Measurements from ENCODE around the gene KRT74. TPM values are rescaled to one million over a fixed set of nuclear protein-coding genes. Genes with fewer than 3 reads are reported as not detected.

KRT74 gene
- total and polyA plus RNA-seq, 10 of the 15 experiments (the other 5 are each of a cell fraction or from before 2014, with no cell fraction given) = not detected

- RAD21 ChIA-PET (ENCODE audit: unreplicated experiment) = no interaction called here
- Histone ChIP-seq H3K4me2 (ENCODE audit: control insufficient read depth, insufficient read depth) (no peak overlapping the region), H3K9me3 (replicated peaks; ENCODE audit: control insufficient read depth, insufficient read depth, low read length) (no peaks in the 10 kb centered on the region), H3K36me3 (ENCODE audit: control insufficient read depth in 2 of 2, insufficient read depth in 2 of 2, low read length in 1 of 2) (no peaks in the 10 kb centered on the region), H4K20me1 (ENCODE audit: control insufficient read depth, insufficient read depth) (no peaks in the 10 kb centered on the region), H3K4me3 (no peak overlapping the region), H3K27ac (ENCODE audit: control insufficient read depth, insufficient read depth) (no peak overlapping the region), H3K79me2 (ENCODE audit: control insufficient read depth, insufficient read depth, low read length) (no peaks in the 10 kb centered on the region), H3K4me1 (ENCODE audit: control insufficient read depth, insufficient read depth, low read length) (no peaks in the 10 kb centered on the region), H3K27me3 (replicated peaks in 1 of 2; ENCODE audit: control insufficient read depth in 2 of 2, insufficient read depth in 2 of 2, low read length in 1 of 2) (peaks cover 0 to 14% of the 10 kb centered on the region in 2 experiments; a peak in 3 of 4 replicates), H2AFZ (ENCODE audit: control insufficient read depth, low read depth, low read length) (no peak overlapping the region), H3K9ac (ENCODE audit: control insufficient read depth, insufficient read depth, low read length) (no peak overlapping the region)
- BruUV-seq (replicated peaks) = no TSS peak
- ATAC-seq (no peak), DNase-seq (ENCODE audit: low read depth, low spot score) (no peak), FAIRE-seq (no peak)
- intact Hi-C loops (cut with micrococcal nuclease; ENCODE audit: unreplicated experiment) (no loop called here), in situ Hi-C loops (cut with MboI) (no loop called here)
- no peak for TF ChIP-seq HCFC1 (IDR thresholded peaks at IDR 0.05; ENCODE audit: low read length)
- TF ChIP-seq NR2C1 (IDR thresholded peaks at IDR 0.05) = no peak
- TF ChIP-seq BACH1 (IDR thresholded peaks at IDR 0.05; ENCODE audit: borderline replicate concordance) = no peak
- no peak for TF ChIP-seq ATF3 (IDR thresholded peaks at IDR 0.05; ENCODE audit: borderline replicate concordance, extremely low read depth, low read depth, low read length)
- SMC1A ChIA-PET (ENCODE audit: uncharacterized antibody, unreplicated experiment) = no interaction called here
- WGBS (ENCODE audit: insufficient coverage, insufficient replicate concordance, low lambda C conversion rate, missing lambda C conversion rate) = 22% methylated on average over 4 of the region's 4 CpGs
- CTCF ChIA-PET = no interaction called here
- POLR2A ChIA-PET = no interaction called here
Measured at GRCh38 chr12:52601671-52602070, 28.0 kb upstream of the KRT74 start.

- H3K9ac ChIP-seq (ENCODE audit: control insufficient read depth, insufficient read depth, low read length) = no peak within 1 kb of the TSS
- H4K20me1 ChIP-seq (ENCODE audit: control insufficient read depth, insufficient read depth) = no peaks in the 10 kb centered on the region
- no peaks in the 10 kb centered on the region for H3K4me1 ChIP-seq (ENCODE audit: control insufficient read depth, insufficient read depth, low read length)
- peaks cover 0 to 14% of the 10 kb centered on the region in 2 experiments; a peak in 3 of 4 replicates for H3K27me3 ChIP-seq (replicated peaks in 1 of 2; ENCODE audit: control insufficient read depth in 2 of 2, insufficient read depth in 2 of 2, low read length in 1 of 2)
- H3K36me3 ChIP-seq (ENCODE audit: control insufficient read depth in 2 of 2, insufficient read depth in 2 of 2, low read length in 1 of 2) = no peaks in the 10 kb centered on the region
- BruUV-seq (replicated peaks) = no TSS peak
- WGBS (ENCODE audit: insufficient coverage, insufficient replicate concordance, low lambda C conversion rate, missing lambda C conversion rate) = 65% methylated on average over 35 of the region's 48 CpGs
- ChIA-PET SMC1A (ENCODE audit: uncharacterized antibody, unreplicated experiment) (no interaction called here), POLR2A (no interaction called here), RAD21 (ENCODE audit: unreplicated experiment) (no interaction called here), CTCF (no interaction called here)
- no peaks in the 10 kb centered on the region for H3K79me2 ChIP-seq (ENCODE audit: control insufficient read depth, insufficient read depth, low read length)
- intact Hi-C loops (cut with micrococcal nuclease; ENCODE audit: unreplicated experiment) = no loop called here
- FAIRE-seq (no peak), ATAC-seq (no peak), DNase-seq (ENCODE audit: low read depth, low spot score) (no peak)
- in situ Hi-C loops (cut with MboI) = no loop called here
- no peak for TF ChIP-seq WRNIP1 (IDR thresholded peaks at IDR 0.05; ENCODE audit: borderline replicate concordance, low read depth, low read length)
- TF ChIP-seq GATAD2B (conservative IDR thresholded peaks at IDR 0.05; ENCODE audit: low read depth) = no peak
- no peak for TF ChIP-seq ATF2 (IDR thresholded peaks at IDR 0.05; ENCODE audit: low read length)
- no peak for TF ChIP-seq MTA2 (IDR thresholded peaks at IDR 0.05; ENCODE audit: low read depth)
- no peak for TF ChIP-seq SREBF1 (IDR thresholded peaks at IDR 0.05; ENCODE audit: low read length)
- H3K27ac ChIP-seq (ENCODE audit: control insufficient read depth, insufficient read depth) = no peak within 1 kb of the TSS
- H3K4me2 ChIP-seq (ENCODE audit: control insufficient read depth, insufficient read depth) = no peak within 1 kb of the TSS
- H3K9me3 ChIP-seq (replicated peaks; ENCODE audit: control insufficient read depth, insufficient read depth, low read length) = no peaks in the 10 kb centered on the region
- H2AFZ ChIP-seq (ENCODE audit: control insufficient read depth, low read depth, low read length) = no peak within 1 kb of the TSS
- no peak within 1 kb of the TSS for H3K4me3 ChIP-seq
Measured at GRCh38 chr12:52600941-52601481, 27.4 kb upstream of the KRT74 start, which contains the start of gene KRT72. KRT72 (minus strand) TSS chr12:52601463; CDS start chr12:52601452, 11 bp downstream.
